Endometrial microvascular endothelial cells (primary cell): ENCODE results near the gene UBAP2. TPM values are rescaled to one million over a fixed set of nuclear protein-coding genes. Genes with fewer than 3 reads are reported as not detected.
"Not testable (repeated sequence)": the region's sequence is repeated elsewhere in the genome, so short reads cannot be mapped to it uniquely, and the experiment has no call there.

Experiments used
- in situ Hi-C: cut with HindIII; loops from 2 replicates; pipeline ENCODE4 v1.10.0; 2017; ENCODE audit warnings: low sequenced_read_pairs, low pct_unique_long_range_greater_than_20kb; ENCODE audit errors: inconsistent ontology term
- total RNA-seq: library from RNA; depleted of rRNA; stranded (reverse); fragments of >200 nt; gene quantifications from one replicate; pipeline ENCODE4 v1.2.3, GENCODE V29; 2015; ENCODE audit errors: inconsistent ontology term

Gene UBAP2
- total RNA-seq, 1 donor from 2014 or later = 16.0 TPM

GRCh38 chr9:34001951-34002350 lies 46.7 kb downstream of the UBAP2 start:
- in situ Hi-C loops = no loop called here

GRCh38 chr9:34001298-34001697 lies 47.4 kb downstream of the UBAP2 start:
- in situ Hi-C loops = no loop called here

- in situ Hi-C loops = no loop called here
These were observed 53.2 kb downstream of the UBAP2 start for GRCh38 chr9:33995449-33995848.

- in situ Hi-C loops = no loop called here
These were observed 55.6 kb downstream of the UBAP2 start for GRCh38 chr9:33993104-33993503.

GRCh38 chr9:33992632-33993031 lies 56.1 kb downstream of the UBAP2 start:
- in situ Hi-C loops = no loop called here

GRCh38 chr9:33988219-33988890 lies 60.3 kb downstream of the UBAP2 start:
- in situ Hi-C loops = no loop called here

- in situ Hi-C loops = no loop called here
These were observed 72.3 kb downstream of the UBAP2 start for GRCh38 chr9:33976414-33976813.

- in situ Hi-C loops = no loop called here
These were observed 76.0 kb downstream of the UBAP2 start for GRCh38 chr9:33972698-33973097.

- in situ Hi-C loops = no loop called here
These were observed 84.5 kb downstream of the UBAP2 start for GRCh38 chr9:33964086-33964768.

GRCh38 chr9:33962468-33962867 lies 86.2 kb downstream of the UBAP2 start:
- in situ Hi-C loops = not testable (repeated sequence)

GRCh38 chr9:33959725-33960124 lies 89.0 kb downstream of the UBAP2 start:
- in situ Hi-C loops = no loop called here

- in situ Hi-C loops = no loop called here
These were observed 92.1 kb downstream of the UBAP2 start for GRCh38 chr9:33956544-33956943.

GRCh38 chr9:33952066-33952465 lies 96.6 kb downstream of the UBAP2 start:
- in situ Hi-C loops = no loop called here

- in situ Hi-C loops = no loop called here
These were observed 98.3 kb downstream of the UBAP2 start for GRCh38 chr9:33950371-33950770.

- in situ Hi-C loops = no loop called here
These were observed 101.7 kb downstream of the UBAP2 start for GRCh38 chr9:33946779-33947535.

- in situ Hi-C loops = no loop called here
These were observed 105.3 kb downstream of the UBAP2 start for GRCh38 chr9:33943389-33943788.

GRCh38 chr9:33942471-33943083 lies 106.1 kb downstream of the UBAP2 start:
- in situ Hi-C loops = no loop called here

- in situ Hi-C loops = no loop called here
These were observed 108.5 kb downstream of the UBAP2 start for GRCh38 chr9:33939924-33940874.
